GM21576 (cell line): ENCODE measurements around the gene HS1BP3.

ENCODE experiments used
- ATAC-seq: cut with Tn5 transposase; IDR thresholded peaks from one replicate; pipeline ENCODE4 v1.9.1; 2021; ENCODE audit warnings: mild to moderate bottlenecking, moderate library complexity; ENCODE audit not compliant: unreplicated experiment

Gene HS1BP3

GRCh38 chr2:20648206-20648605 lies 2.7 kb downstream of the HS1BP3 start:
- ATAC-seq = no peak

GRCh38 chr2:20647738-20648137 lies 3.2 kb downstream of the HS1BP3 start:
- ATAC-seq = no peak

- no peak for ATAC-seq
Measured at GRCh38 chr2:20647211-20647610, 3.7 kb downstream of the HS1BP3 start.

- ATAC-seq = no peak
Measured at GRCh38 chr2:20646446-20646845, 4.5 kb downstream of the HS1BP3 start.

GRCh38 chr2:20645761-20646160 lies 5.1 kb downstream of the HS1BP3 start:
- ATAC-seq = no peak

GRCh38 chr2:20645301-20645701 lies 5.6 kb downstream of the HS1BP3 start:
- ATAC-seq = no peak

- no peak for ATAC-seq
Measured at GRCh38 chr2:20643826-20644225, 7.1 kb downstream of the HS1BP3 start.

- ATAC-seq = no peak
Measured at GRCh38 chr2:20643060-20643459, 7.8 kb downstream of the HS1BP3 start.

- ATAC-seq = peak; percentile 93
Measured at GRCh38 chr2:20642055-20642971, 8.6 kb downstream of the HS1BP3 start.

GRCh38 chr2:20641123-20641985 lies 9.5 kb downstream of the HS1BP3 start:
- no peak for ATAC-seq

GRCh38 chr2:20640411-20641122 lies 10.3 kb downstream of the HS1BP3 start:
- ATAC-seq = no peak

GRCh38 chr2:20638646-20639430 lies 12.1 kb downstream of the HS1BP3 start:
- no peak for ATAC-seq

- ATAC-seq = no peak
Measured at GRCh38 chr2:20638014-20638413, 12.9 kb downstream of the HS1BP3 start.

GRCh38 chr2:20637147-20637546 lies 13.8 kb downstream of the HS1BP3 start:
- no peak for ATAC-seq

- peak; percentile 67 for ATAC-seq
Measured at GRCh38 chr2:20635675-20636584, 15.0 kb downstream of the HS1BP3 start.

- no peak for ATAC-seq
Measured at GRCh38 chr2:20635113-20635510, 15.8 kb downstream of the HS1BP3 start.

- no peak for ATAC-seq
Measured at GRCh38 chr2:20634507-20635112, 16.3 kb downstream of the HS1BP3 start.

GRCh38 chr2:20633794-20634506 lies 16.9 kb downstream of the HS1BP3 start:
- no peak for ATAC-seq
